Stimulated activated CD8-positive, alpha-beta memory T cell treated with anti-CD3 and anti-CD28 coated beads, Interleukin-2, amount 100 ng/mL, for 48 hours (primary cell): ENCODE results near the gene DOCK2.
"Not testable (repeated sequence)": the region's sequence is repeated elsewhere in the genome, so short reads cannot be mapped to it uniquely, and the experiment has no call there.

ENCODE experiments used
- DNase-seq, 2 donors: peaks; one replicate each; pipeline ENCODE4 v3.0.0-alpha.2; 2020; ENCODE audit warnings: low read depth in 2 of 2

DOCK2 gene

DNA sequence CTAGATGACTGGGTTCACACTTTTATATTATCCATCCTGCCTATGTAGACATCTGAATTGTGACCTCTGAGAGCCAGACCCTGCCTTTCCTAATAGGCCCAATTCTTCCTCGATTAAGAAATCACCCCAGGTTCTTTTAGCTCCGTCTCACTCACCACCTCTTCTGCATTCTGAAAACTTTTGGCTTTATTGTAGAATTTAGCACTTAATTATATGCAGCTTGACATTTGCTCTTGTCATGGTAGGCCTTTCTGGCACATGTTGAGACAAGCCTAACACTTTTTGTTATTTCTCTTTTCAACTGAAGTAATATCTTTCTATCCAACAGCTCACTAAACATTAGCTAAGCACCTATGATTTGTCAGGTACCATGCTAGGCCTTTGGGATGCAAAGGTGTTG is 180.0 kb downstream of the DOCK2 start:
- DNase-seq: no peak

DNA sequence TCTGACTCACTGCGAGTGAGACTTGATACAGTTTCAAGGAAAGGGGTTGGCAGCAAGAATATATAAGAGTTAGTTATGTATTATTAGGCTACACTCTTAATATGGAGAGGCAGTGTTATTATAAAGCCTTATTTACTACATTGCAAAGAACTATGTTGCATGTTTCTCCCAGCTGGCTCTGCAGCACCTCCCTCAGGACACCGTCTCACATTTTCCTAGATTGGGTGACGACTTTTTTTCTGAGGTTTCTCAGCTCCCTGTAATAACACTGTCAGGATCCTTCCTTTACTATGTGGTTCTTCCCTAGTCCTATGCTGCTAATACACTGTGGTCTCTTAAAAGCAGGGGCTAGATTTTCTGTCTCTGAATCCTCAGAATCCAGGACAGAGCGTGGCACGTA is 189.5 kb downstream of the DOCK2 start:
- no peak for DNase-seq

DNA sequence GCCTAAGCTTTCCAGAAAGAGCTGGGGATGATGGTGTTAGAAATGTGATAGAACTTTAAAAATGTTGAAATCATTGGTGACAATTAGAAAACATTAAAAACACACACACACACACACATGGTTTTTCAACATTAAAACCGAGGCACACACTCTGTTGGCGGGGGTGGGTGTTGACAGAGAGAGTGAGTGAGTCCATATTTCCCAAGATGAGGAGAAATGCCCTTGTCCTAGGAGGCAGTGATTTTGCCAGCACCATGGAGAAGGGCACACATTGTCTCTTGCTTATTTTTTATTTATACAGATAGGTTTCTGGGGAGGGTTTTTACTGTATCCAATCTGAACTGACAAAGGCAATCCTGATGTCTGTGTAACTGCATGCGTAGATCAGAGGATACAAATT is 190.7 kb downstream of the DOCK2 start:
- no peak for DNase-seq

DNA sequence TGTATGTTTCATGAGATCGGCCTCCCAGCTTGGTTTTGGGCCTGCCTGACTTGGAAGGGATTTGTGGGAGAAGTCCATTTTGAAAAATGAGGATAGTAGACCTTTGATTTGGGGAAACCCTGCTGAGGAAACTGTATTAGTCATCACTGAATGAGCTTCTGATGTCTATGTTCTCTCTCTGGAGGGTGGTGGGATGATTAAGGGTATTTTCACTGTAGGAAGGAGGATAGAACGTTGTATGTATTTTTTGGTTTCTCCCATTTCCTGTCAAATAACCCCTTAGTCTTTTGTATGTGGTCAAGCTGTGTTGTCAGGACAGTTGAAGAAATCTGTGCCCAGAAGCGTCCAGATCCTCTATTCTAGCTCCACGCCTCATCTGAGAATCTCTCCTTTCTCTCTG is 191.3 kb downstream of the DOCK2 start:
- no peak for DNase-seq

DNA sequence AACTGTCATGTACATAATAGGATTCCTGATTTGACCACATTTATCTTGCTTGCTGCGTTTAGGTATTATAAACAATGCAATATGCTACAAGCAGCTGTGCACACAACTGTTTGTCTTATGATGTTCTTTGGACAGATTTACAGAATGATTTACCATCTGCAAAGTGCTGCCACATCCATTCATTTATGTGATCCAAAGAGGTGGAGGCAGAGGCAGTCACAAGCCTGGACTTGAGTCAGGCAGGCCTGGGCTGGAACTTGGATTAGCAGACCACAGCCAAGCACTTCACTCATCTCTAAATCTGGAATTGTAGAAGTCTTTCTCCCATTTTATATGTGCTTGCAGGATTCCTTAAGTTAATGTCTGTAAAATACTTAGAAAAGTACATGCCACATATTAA is 194.3 kb downstream of the DOCK2 start:
- DNase-seq: no peak

DNA sequence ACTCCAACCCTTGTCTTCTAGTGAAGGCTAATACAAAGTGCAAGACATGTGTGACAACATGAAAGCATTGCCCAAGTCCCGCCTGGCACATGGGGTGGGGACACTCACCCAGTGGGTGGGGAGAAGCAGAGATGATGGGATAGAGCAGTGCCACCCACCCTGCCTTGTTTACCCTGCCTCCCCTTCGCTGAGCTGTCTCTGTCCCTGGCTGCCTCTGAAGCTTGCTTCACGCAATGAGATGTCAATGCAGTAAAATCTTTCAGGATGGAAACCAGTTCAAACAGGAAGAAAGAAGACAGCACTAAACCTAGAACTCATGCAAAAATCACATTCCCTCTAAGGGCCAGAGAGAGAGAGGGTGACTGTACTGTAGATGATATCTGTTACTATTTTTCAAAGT is 195.2 kb downstream of the DOCK2 start:
- DNase-seq: no peak

DNA sequence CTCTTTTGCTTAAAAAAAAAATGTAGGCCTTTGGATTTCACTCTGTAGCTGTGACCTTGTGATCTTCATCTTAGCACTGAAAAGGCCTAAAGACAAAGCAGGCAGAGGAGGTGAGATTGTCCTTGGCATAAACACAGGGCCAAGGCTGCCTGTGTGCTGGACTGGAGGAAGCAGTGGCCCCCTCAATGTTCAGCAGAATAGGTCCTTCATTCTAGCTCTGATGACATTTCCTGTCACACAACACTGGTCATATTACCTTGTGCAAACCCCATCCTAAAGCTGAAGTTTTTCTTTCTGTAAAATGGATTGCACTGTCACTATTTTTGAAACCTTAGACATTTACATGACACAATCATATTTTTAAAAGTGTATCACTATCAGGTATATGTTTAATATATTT is 195.8 kb downstream of the DOCK2 start:
- DNase-seq: no peak

DNA sequence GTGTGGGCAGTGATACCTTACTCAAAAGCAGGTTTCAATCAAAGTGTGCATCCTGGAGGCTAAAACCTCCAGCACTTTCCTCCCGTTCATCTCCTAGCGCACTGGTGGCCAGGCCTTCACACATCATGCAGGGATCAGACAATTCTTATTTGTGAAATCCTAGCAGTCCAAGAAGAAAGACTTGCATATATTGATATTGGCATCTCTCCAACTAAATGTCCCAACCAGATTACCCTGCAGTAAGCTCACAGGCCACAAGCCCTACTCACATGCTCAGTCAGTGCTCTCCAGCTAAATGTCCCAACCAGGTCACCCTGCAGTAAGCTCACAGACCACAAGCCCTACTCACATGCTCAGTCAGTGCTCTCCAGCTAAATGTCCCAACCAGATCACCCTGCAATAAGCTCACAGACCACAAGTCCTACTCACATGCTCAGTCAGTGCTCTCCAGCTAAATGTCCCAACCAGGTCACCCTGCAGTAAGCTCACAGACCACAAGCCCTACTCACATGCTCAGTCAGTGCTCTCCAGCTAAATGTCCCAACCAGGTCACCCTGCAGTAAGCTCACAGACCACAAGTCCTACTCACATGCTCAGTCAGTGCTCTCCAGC is 196.7 kb downstream of the DOCK2 start:
- not testable (repeated sequence) for DNase-seq

DNA sequence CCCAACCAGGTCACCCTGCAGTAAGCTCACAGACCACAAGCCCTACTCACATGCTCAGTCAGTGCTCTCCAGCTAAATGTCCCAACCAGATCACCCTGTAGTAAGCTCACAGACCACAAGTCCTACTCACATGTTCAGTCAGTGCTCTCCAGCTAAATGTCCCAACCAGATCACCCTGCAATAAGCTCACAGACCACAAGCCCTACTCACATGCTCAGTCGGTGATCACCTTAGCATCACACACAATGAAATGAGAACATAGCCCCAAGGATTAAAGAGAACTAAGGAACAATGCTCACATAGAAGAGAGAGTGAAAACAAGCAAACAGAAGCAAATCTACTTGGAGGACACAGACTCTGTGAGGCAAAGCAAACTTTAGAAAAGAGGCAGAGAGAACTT is 197.5 kb downstream of the DOCK2 start:
- not testable (repeated sequence) for DNase-seq

DNA sequence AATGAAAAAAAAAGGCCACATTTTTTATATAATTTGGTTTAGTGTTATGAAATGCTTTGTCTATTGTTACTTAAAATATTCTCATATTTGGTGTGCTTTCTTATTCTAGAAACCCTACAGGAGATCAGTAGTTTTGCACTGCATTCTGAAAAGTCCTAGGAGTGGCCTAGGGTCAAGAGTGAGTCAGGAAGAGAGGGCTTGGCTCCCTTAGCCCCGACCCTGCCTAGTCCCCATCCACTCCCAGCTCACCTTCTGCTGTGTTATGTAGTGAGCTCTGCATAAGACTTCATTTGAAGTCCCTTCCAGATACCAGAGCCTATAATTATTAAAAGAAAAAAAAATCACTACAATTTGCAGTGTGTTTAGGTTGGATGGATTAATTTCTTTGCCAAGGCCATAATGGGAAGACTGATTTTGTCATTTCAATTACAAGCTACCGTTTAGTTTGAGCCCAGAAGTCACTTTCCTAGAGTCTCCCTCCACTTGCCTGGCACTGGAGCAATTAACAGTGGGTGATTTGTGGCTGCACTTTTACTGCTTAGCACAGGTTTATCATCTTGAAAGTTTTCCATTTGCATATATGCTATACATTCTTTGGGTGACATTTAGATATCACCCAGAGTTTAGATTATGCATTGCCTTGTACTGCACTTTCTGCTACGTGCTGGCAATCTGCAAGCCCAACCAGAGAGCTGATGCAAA is 199.9 kb downstream of the DOCK2 start:
- no peak for DNase-seq

DNA sequence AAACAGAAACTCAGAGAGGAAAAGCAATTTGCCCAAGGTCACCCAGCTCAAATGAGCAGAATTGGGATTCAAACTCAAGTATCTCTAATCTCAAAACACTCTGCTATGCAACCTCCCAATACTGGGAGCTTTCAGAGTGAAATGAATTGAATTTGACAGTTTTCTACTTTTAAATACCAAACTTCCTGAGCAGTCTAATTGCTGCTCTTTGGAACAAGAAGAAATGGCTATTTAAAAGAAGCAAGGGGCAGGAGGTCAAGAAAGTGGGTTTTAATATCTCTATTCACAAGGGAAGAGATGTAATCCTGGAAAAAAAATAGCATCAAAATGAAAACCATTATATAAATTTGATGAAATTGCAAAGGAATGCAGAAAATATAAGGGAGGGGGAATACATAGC is 200.6 kb downstream of the DOCK2 start:
- DNase-seq: no peak

DNA sequence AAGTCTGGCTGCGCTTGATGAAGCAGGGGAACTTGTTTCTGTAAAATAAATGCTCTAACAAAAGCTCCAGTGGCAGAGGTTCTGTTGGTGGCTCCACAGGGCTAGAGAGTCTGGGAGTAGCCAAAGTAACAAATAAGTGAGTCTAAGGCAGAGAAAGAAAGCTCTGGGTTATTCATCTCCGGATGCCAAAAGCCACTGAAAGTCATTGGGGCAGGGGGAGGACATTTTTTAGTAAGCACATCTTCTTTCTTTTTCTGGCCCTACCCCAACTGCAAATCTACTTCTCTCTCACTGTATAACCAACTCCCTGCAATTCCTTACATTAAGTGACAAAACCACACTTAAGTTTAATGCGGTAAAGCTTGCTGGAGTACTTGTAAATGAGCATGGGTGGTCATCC is 201.6 kb downstream of the DOCK2 start:
- no peak for DNase-seq

DNA sequence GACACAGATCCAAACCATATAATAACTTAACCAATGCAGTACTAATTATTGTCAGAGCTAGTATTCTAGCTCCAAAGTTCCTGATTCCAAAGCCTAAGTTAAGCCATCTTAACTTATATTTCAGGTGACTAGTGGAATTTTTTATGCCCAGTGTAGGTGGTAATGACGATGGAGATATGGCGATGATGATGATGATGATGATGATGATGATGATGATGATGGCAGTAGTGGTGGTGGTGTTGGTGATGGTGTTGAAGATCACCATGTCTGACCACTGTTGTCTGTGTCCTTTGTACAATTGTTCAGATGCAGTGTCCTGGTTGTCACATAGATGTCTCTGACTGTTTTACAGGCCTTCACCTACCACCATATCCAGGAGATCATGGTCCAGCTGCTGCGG is 203.3 kb downstream of the DOCK2 start:
- DNase-seq: no peak

DNA sequence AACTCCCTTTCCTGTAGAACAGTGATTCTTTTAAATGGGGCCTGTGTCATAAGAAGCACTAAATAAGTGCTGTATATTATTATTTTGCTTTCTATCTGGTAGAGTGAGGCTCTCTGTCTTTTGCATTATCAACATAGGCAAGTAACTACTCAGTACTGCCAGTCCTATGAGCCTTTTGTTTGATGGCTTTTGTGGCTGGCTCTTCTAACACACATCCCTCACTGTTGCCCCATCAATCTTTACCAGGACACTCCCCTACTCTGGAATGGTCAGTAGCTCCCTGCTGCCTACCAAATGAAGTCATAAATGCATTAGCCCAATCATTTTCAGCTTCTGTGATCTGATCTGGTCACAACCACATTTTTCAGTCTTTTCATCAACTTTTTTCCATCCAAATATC is 205.6 kb downstream of the DOCK2 start:
- no peak for DNase-seq

DNA sequence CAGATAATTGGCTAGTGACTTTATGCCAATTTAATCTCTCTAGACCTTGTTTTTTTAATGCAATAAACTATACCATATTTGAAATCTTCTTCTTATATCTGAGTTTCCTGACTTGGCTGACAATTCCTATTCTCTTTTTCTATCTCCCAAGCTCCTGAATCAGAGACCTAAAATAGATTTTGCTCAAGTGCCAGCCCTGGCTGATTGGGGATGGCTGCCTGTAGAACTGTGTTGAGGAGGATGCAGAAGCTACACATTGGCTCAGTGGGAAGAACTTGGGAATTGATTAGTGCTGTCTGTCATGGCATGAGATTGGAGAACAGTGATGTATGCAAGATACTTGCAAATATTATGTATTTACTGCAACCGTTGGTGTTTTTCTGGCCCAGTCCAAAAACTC is 210.4 kb downstream of the DOCK2 start:
- no peak for DNase-seq

DNA sequence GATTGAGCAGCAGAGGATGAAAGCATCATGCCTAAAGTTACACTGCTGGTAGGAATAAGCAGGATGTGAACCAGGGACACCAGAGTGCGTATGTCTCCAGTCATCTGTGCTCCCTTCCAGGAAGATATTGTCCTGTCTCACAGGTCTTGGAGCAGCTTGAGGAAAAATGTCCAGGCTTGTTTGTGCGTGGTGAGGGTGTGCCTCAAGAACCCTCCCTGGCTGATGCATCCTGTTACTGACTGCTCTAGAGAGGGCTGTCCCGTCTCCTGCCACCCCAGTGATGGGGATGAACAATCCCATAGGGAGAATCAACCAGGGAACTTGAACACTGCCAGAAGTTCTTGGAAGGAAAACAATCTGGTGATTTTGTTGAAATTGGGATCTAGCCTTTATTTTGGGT is 211.2 kb downstream of the DOCK2 start:
- no peak for DNase-seq

DNA sequence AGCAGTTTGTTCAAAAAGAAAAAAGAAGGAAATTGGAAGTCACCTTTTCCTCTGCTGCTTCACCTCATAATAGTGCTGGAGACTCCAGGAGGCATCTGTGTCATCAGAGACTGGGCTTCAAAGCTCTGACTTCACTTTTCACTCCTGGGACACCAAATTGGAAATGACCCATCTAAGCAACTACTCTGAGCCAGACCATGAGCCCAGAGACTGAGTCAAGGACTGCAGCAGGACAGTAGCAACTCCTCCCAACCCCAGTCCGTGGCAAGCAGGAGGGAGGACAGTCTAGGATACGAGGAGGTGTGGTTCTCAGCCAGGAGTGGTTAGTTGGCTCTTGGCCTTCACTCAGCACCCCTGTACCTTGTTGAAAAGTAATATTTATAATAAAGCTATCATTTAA is 211.7 kb downstream of the DOCK2 start:
- DNase-seq: no peak

DNA sequence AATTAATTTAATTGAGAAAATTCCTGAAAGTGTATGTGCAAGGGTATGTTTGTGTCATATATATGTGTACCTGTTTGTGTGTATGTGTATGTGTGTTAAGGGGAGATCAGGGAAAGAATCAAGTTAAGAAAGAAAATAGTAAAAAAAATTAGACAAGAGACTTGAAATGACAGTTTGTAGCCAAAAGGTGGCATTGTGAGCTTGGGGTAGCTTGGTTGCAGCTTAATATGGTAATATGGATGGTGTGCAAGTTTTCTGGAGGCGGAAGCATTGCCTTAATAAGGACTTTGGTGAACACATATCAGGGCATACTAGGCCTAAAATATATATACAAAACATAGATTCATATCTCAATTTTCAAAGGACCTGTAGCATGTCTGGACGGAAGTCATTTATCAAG is 213.3 kb downstream of the DOCK2 start:
- no peak for DNase-seq

DNA sequence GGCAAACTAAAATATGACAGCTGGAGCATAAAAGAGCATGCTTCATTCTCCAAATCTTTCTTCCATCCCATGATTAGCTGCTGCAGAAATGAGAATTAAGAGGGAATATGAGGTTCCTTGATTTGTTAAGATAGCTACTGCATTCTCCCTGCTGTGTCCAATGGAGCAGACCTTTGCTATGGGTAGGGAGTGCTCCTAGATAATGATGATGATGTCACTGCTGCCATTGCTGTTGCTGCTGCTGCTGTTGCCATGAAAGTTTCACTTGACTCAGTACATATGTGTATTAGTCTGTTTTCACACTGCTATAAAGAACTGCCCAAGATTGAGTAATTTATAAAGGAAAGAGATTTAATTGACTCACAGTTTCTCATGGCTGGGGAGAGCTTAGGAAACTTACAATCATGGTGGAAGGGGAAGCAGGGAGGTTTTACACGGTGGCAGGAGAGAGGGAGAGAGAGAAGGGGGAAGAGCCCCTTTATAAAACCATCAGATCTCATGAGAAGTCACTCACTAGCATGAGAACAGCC is 214.3 kb downstream of the DOCK2 start:
- no peak for DNase-seq

DNA sequence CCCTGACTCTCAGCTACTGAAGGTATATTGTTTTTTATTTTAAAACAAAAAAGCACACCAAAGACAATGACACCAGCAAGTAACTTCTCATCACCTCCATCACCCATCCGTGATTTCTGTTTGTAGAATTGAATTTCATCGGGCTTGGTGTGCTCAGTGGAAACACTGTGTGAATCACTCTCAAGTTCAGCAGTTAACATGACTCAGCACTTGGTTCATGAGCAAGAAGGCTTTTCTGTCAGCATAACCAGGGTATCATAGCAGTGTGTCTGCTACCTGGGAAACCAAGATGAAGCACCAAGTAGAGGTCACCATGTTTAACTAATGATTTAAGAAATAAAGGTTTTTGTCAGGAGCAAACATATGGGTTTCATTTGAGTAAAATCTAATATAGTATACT is 219.5 kb downstream of the DOCK2 start:
- DNase-seq: no peak

DNA sequence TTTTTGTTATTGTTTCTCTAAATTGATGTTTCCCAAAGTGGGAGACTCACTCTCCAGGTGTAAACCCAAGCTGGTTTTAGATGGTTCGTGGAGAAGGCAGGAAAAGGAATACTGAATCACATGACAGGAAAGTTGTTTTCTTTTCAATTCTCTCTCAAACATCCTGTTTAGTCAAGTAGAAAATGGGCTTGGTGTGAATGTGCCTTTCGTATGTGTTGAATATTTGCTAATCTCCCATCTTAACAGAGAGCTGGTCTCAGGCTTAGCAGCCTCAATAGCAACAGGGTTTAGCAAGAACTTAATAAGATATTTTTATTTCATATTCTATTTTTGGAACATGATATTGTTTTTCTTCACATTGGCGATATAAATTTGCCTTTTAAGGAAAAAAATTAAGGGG is 223.5 kb downstream of the DOCK2 start:
- no peak for DNase-seq

DNA sequence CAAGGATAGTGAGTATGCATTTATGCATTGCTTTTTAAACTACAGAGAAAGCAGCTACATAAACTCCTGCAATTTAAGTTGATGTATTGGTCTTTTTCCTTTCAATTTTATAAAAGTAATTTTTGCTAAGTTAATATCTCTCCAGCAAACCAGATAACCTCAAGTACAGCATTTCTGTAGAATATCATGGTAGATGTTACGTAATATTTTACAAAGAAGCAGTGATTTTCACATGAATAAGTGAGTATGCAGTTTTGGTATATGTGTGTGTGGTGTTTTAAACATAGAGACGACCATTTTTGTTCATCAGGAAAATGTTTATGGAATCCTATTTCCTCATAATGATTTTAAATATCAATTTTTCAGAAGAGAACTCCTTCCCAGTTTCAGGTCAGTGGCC is 224.4 kb downstream of the DOCK2 start:
- DNase-seq: no peak

DNA sequence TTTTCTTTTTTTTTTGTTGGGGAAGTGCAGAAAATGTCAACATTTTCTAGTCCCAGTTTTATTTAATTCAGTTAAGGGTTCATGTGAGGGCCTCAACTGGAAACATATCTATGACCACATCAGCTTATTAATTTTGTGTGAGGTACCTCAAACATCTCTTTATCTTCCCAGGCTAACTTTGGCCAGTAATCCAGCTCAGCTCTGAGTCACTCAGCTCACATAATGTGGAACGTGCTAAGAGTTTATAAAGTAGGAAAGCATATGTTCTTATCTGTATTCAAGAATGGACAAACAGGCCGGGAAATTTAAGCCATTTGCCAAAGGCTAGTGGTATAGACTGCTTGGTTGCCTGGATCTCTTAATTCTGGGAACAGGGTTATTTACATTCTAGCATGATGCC is 224.9 kb downstream of the DOCK2 start:
- no peak for DNase-seq

DNA sequence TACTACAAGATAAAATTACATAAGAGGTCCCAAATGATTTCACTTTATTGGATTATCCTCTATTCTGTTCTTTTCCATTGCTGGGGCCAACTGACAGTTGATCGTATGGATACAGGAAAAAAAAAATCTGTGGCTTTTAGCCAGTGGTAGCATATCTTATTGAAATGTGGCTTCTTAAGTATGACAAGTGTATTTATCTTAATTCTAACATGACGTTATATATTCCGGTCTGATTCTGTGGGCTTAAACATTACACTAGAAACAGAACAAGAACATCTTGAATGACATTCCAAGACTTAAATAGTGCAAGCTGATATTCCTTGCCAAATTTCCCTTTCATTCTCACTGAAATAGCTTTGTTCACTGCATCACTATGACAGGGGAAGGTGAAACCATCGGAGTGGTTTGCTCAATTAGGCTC is 225.3 kb downstream of the DOCK2 start:
- DNase-seq: no peak
